ENCODE data around the gene DDX10.
"Not testable (repeated sequence)": the region's sequence is repeated elsewhere in the genome, so short reads cannot be mapped to it uniquely, and the experiment has no call there.

Gene DDX10

GRCh38 chr11:108645970-108646369 is 18.9 kb upstream of the DDX10 start:
- H3K9me3 ChIP-seq = no peaks in the 10 kb centered on the region
- no peaks in the 10 kb centered on the region for H3K36me3 ChIP-seq
- TF ChIP-seq CTCF (IDR thresholded peaks at IDR 0.05) = no peak
- no peak overlapping the region for H3K4me3 ChIP-seq (ENCODE audit: low read depth in 1 of 2, low read length in 1 of 2)
- H3K27me3 ChIP-seq = peaks cover 3% of the 10 kb centered on the region
- no peak overlapping the region for H3K27ac ChIP-seq
- no peaks in the 10 kb centered on the region for H3K4me1 ChIP-seq (ENCODE audit: control insufficient read depth in 1 of 2, insufficient read depth in 1 of 2, low read depth in 1 of 2, low read length in 1 of 2)

GRCh38 chr11:108647387-108647700 is 17.5 kb upstream of the DDX10 start:
- Histone ChIP-seq H3K4me3 (ENCODE audit: low read depth in 1 of 2, low read length in 1 of 2) (no peak overlapping the region), H3K27ac (no peak overlapping the region), H3K36me3 (no peaks in the 10 kb centered on the region), H3K27me3 (peaks cover 3% of the 10 kb centered on the region), H3K4me1 (ENCODE audit: control insufficient read depth in 1 of 2, insufficient read depth in 1 of 2, low read depth in 1 of 2, low read length in 1 of 2) (no peaks in the 10 kb centered on the region), H3K9me3 (no peaks in the 10 kb centered on the region)
- no peak for TF ChIP-seq CTCF (IDR thresholded peaks at IDR 0.05)

- Histone ChIP-seq H3K4me1 (ENCODE audit: control insufficient read depth in 1 of 2, insufficient read depth in 1 of 2, low read depth in 1 of 2, low read length in 1 of 2) (no peaks in the 10 kb centered on the region), H3K27me3 (peaks cover 3% of the 10 kb centered on the region), H3K4me3 (ENCODE audit: low read depth in 1 of 2, low read length in 1 of 2) (no peak overlapping the region), H3K36me3 (no peaks in the 10 kb centered on the region), H3K9me3 (no peaks in the 10 kb centered on the region), H3K27ac (no peak overlapping the region)
- no peak for TF ChIP-seq CTCF (IDR thresholded peaks at IDR 0.05)
Observed at GRCh38 chr11:108647701-108648527, 17.0 kb upstream of the DDX10 start.

- no peak for TF ChIP-seq CTCF (IDR thresholded peaks at IDR 0.05)
- Histone ChIP-seq H3K27me3 (peaks cover 3% of the 10 kb centered on the region), H3K4me1 (ENCODE audit: control insufficient read depth in 1 of 2, insufficient read depth in 1 of 2, low read depth in 1 of 2, low read length in 1 of 2) (no peaks in the 10 kb centered on the region), H3K36me3 (no peaks in the 10 kb centered on the region), H3K9me3 (no peaks in the 10 kb centered on the region), H3K27ac (no peak overlapping the region), H3K4me3 (ENCODE audit: low read depth in 1 of 2, low read length in 1 of 2) (no peak overlapping the region)
Observed at GRCh38 chr11:108648528-108648885, 16.4 kb upstream of the DDX10 start.

- not testable (repeated sequence) for H3K36me3 ChIP-seq; H3K27me3 ChIP-seq; H3K27ac ChIP-seq; H3K4me1 ChIP-seq (ENCODE audit: control insufficient read depth in 1 of 2, insufficient read depth in 1 of 2, low read depth in 1 of 2, low read length in 1 of 2); H3K9me3 ChIP-seq; H3K4me3 ChIP-seq (ENCODE audit: low read depth in 1 of 2, low read length in 1 of 2)
Observed at GRCh38 chr11:108654100-108654499, 10.8 kb upstream of the DDX10 start.

- Histone ChIP-seq H3K27me3 (peaks cover 16% of the 10 kb centered on the region), H3K36me3 (no peaks in the 10 kb centered on the region), H3K4me1 (ENCODE audit: control insufficient read depth in 1 of 2, insufficient read depth in 1 of 2, low read depth in 1 of 2, low read length in 1 of 2) (no peaks in the 10 kb centered on the region), H3K27ac (no peak overlapping the region), H3K4me3 (ENCODE audit: low read depth in 1 of 2, low read length in 1 of 2) (no peak overlapping the region), H3K9me3 (no peaks in the 10 kb centered on the region)
- TF ChIP-seq CTCF (IDR thresholded peaks at IDR 0.05) = no peak
Observed at GRCh38 chr11:108654994-108655631, 9.8 kb upstream of the DDX10 start.
